C4-2B (cell line): ENCODE results near the gene GJA4.

ENCODE experiments used
- ZFX ChIP-seq: fragments of 450-650 bp; IDR thresholded peaks from 2 replicates; pipeline ENCODE4 v1.6.1; 2017
- TF ChIP-seq, protein P1 (sequence below): fragments of 450-650 bp; conservative IDR thresholded peaks from 2 replicates; pipeline ENCODE4 v1.5.1; 2017; ENCODE audit warnings: mild to moderate bottlenecking

- TF ChIP-seq, protein P1, sequence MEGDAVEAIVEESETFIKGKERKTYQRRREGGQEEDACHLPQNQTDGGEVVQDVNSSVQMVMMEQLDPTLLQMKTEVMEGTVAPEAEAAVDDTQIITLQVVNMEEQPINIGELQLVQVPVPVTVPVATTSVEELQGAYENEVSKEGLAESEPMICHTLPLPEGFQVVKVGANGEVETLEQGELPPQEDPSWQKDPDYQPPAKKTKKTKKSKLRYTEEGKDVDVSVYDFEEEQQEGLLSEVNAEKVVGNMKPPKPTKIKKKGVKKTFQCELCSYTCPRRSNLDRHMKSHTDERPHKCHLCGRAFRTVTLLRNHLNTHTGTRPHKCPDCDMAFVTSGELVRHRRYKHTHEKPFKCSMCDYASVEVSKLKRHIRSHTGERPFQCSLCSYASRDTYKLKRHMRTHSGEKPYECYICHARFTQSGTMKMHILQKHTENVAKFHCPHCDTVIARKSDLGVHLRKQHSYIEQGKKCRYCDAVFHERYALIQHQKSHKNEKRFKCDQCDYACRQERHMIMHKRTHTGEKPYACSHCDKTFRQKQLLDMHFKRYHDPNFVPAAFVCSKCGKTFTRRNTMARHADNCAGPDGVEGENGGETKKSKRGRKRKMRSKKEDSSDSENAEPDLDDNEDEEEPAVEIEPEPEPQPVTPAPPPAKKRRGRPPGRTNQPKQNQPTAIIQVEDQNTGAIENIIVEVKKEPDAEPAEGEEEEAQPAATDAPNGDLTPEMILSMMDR: no peak
- no peak for TF ChIP-seq ZFX
Observed at GRCh38 chr1:34803770-34804169, 11.0 kb downstream of the GJA4 start.
